HL-60 (cell line): ENCODE data around the gene SMG6.
"Not testable (repeated sequence)": the region's sequence is repeated elsewhere in the genome, so short reads cannot be mapped to it uniquely, and the experiment has no call there.

Experiments
- DNase-seq, 2 experiments: peaks; one replicate each; pipeline ENCODE4 v3.0.0-alpha.2; 2010 to 2020; ENCODE audit warnings: low read depth in 1 of 2, low spot score in 1 of 2
- H3K27ac ChIP-seq: fragments of 250-450 bp; sonication (Bioruptor Pico); replicated peaks from 2 replicates; pipeline ENCODE4 v1.5.1; 2020; ENCODE audit warnings: mild to moderate bottlenecking, moderate library complexity
- H3K27me3 ChIP-seq: fragments of 250-450 bp; sonication (Bioruptor Pico); 2 replicates; pipeline ENCODE4 v1.5.1; 2021; ENCODE audit warnings: mild to moderate bottlenecking, moderate library complexity; ENCODE audit not compliant: insufficient read depth, poor library complexity, severe bottlenecking
- H3K4me3 ChIP-seq: replicated peaks from 2 replicates; pipeline ENCODE4 v1.5.1; 2011; ENCODE audit warnings: mild to moderate bottlenecking, control low read depth, low read length; ENCODE audit not compliant: insufficient read depth
- GABPA ChIP-seq: IDR thresholded peaks from 2 replicates; pipeline ENCODE4 v1.6.1; 2012; ENCODE audit warnings: low read depth
- POLR2AphosphoS5 ChIP-seq: IDR thresholded peaks from 2 replicates; pipeline ENCODE4 v1.6.1; 2012; ENCODE audit warnings: low read depth
- REST ChIP-seq: IDR thresholded peaks from 2 replicates; pipeline ENCODE4 v1.6.1; 2012; ENCODE audit warnings: low read depth; ENCODE audit not compliant: insufficient replicate concordance
- SPI1 ChIP-seq: IDR thresholded peaks from 2 replicates; pipeline ENCODE4 v1.6.1; 2012; ENCODE audit warnings: low read depth, mild to moderate bottlenecking, borderline replicate concordance
- TF ChIP-seq, protein P1 (sequence below): IDR thresholded peaks from one replicate; pipeline ENCODE4 v1.5.1; 2011; ENCODE audit warnings: low read length, control low read depth, inconsistent platforms; ENCODE audit not compliant: insufficient read depth

The SMG6 gene

GRCh38 chr17:2171702-2172076 is 131.9 kb downstream of the SMG6 start:
- Histone ChIP-seq H3K27ac (no peak overlapping the region), H3K27me3 (no peaks in the 10 kb centered on the region), H3K4me3 (no peak overlapping the region)
- TF ChIP-seq REST (no peak), POLR2AphosphoS5 (no peak), SPI1 (no peak), GABPA (no peak)
- TF ChIP-seq, protein P1, sequence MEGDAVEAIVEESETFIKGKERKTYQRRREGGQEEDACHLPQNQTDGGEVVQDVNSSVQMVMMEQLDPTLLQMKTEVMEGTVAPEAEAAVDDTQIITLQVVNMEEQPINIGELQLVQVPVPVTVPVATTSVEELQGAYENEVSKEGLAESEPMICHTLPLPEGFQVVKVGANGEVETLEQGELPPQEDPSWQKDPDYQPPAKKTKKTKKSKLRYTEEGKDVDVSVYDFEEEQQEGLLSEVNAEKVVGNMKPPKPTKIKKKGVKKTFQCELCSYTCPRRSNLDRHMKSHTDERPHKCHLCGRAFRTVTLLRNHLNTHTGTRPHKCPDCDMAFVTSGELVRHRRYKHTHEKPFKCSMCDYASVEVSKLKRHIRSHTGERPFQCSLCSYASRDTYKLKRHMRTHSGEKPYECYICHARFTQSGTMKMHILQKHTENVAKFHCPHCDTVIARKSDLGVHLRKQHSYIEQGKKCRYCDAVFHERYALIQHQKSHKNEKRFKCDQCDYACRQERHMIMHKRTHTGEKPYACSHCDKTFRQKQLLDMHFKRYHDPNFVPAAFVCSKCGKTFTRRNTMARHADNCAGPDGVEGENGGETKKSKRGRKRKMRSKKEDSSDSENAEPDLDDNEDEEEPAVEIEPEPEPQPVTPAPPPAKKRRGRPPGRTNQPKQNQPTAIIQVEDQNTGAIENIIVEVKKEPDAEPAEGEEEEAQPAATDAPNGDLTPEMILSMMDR = no peak
- DNase-seq = no peak

GRCh38 chr17:2170023-2170422 is 133.6 kb downstream of the SMG6 start:
- Histone ChIP-seq H3K27me3 (no peaks in the 10 kb centered on the region), H3K27ac (no peak overlapping the region), H3K4me3 (no peak overlapping the region)
- DNase-seq = no peak
- TF ChIP-seq, protein P1 = no peak
- no peak for TF ChIP-seq GABPA
- TF ChIP-seq REST = no peak
- TF ChIP-seq SPI1 = no peak

- not testable (repeated sequence) for H3K27ac ChIP-seq, H3K27me3 ChIP-seq, H3K4me3 ChIP-seq, DNase-seq
Observed at GRCh38 chr17:2165723-2166122, 137.9 kb downstream of the SMG6 start.

- H3K27ac ChIP-seq = peak overlapping the region; percentile 22; the same call in 1 of the 2 replicates
- DNase-seq = no peak
- TF ChIP-seq, protein P1 = no peak
- TF ChIP-seq GABPA = no peak
- TF ChIP-seq SPI1 = no peak
- TF ChIP-seq REST = no peak
- TF ChIP-seq POLR2AphosphoS5 = no peak
- H3K27me3 ChIP-seq = no peaks in the 10 kb centered on the region
- H3K4me3 ChIP-seq = no peak overlapping the region
Observed at GRCh38 chr17:2158396-2158780, 145.2 kb downstream of the SMG6 start.
